Liver (tissue), 3 donors: ENCODE data around the gene MAGEA3.
"Not testable (repeated sequence)": the region's sequence is repeated elsewhere in the genome, so short reads cannot be mapped to it uniquely, and the experiment has no call there.

Experiments used
- GABPA ChIP-seq, 2 donors: IDR thresholded peaks in 1 of 2; conservative IDR thresholded peaks in 1 of 2; 2 replicates each; pipeline ENCODE4 v1.6.1; 2016; ENCODE audit warnings: antibody characterized with exemption in 2 of 2, mild to moderate bottlenecking in 1 of 2, moderate library complexity in 1 of 2
- TAF1 ChIP-seq: conservative IDR thresholded peaks from 2 replicates; pipeline ENCODE4 v1.6.1; 2016; ENCODE audit warnings: antibody characterized with exemption, mild to moderate bottlenecking
- TF ChIP-seq, protein P1 (sequence below): fragments of 150-350 bp; IDR thresholded peaks from 2 replicates; pipeline ENCODE4 v1.5.1; 2017; ENCODE audit warnings: improper control_type of control experiment, low read depth, low read length; ENCODE audit not compliant: missing input control
- TF ChIP-seq, protein P2 (sequence below): IDR thresholded peaks from 2 replicates; pipeline ENCODE4 v1.6.1; 2016; ENCODE audit warnings: antibody characterized with exemption, mild to moderate bottlenecking
- TF ChIP-seq, protein P3 (sequence below): IDR thresholded peaks from 2 replicates; pipeline ENCODE4 v1.6.1; 2016; ENCODE audit warnings: antibody characterized with exemption
- donor health status: healthy.
- donor health status: healthy.

DNA sequence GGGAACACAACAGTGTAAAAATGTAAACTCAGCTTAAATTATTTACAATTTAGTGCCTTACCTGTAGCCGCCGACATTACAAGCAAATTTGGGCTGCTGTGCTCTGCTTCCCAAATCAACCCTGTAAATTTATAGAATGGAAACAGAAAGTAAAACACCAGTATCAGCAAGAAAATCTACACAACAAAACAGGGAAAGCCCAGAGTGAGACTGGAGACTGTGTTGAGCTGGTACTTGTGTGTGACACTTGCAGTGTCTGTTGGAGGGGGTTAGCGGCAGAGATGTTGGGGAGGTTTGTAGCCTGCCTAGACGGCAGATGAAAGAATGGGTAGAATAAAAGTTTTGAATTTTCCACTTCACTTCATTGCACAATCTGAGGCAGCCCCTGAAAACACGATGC, 14.6 kb downstream of the MAGEA3 start:
- TF ChIP-seq, protein P1, sequence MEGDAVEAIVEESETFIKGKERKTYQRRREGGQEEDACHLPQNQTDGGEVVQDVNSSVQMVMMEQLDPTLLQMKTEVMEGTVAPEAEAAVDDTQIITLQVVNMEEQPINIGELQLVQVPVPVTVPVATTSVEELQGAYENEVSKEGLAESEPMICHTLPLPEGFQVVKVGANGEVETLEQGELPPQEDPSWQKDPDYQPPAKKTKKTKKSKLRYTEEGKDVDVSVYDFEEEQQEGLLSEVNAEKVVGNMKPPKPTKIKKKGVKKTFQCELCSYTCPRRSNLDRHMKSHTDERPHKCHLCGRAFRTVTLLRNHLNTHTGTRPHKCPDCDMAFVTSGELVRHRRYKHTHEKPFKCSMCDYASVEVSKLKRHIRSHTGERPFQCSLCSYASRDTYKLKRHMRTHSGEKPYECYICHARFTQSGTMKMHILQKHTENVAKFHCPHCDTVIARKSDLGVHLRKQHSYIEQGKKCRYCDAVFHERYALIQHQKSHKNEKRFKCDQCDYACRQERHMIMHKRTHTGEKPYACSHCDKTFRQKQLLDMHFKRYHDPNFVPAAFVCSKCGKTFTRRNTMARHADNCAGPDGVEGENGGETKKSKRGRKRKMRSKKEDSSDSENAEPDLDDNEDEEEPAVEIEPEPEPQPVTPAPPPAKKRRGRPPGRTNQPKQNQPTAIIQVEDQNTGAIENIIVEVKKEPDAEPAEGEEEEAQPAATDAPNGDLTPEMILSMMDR, result not testable (repeated sequence)
- TF ChIP-seq TAF1; GABPA (IDR thresholded peaks at IDR 0.05 in 1 of 2, conservative IDR thresholded peaks at IDR 0.05 in 1 of 2): not testable (repeated sequence)
- TF ChIP-seq, protein P2, sequence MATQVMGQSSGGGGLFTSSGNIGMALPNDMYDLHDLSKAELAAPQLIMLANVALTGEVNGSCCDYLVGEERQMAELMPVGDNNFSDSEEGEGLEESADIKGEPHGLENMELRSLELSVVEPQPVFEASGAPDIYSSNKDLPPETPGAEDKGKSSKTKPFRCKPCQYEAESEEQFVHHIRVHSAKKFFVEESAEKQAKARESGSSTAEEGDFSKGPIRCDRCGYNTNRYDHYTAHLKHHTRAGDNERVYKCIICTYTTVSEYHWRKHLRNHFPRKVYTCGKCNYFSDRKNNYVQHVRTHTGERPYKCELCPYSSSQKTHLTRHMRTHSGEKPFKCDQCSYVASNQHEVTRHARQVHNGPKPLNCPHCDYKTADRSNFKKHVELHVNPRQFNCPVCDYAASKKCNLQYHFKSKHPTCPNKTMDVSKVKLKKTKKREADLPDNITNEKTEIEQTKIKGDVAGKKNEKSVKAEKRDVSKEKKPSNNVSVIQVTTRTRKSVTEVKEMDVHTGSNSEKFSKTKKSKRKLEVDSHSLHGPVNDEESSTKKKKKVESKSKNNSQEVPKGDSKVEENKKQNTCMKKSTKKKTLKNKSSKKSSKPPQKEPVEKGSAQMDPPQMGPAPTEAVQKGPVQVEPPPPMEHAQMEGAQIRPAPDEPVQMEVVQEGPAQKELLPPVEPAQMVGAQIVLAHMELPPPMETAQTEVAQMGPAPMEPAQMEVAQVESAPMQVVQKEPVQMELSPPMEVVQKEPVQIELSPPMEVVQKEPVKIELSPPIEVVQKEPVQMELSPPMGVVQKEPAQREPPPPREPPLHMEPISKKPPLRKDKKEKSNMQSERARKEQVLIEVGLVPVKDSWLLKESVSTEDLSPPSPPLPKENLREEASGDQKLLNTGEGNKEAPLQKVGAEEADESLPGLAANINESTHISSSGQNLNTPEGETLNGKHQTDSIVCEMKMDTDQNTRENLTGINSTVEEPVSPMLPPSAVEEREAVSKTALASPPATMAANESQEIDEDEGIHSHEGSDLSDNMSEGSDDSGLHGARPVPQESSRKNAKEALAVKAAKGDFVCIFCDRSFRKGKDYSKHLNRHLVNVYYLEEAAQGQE, result not testable (repeated sequence)
- TF ChIP-seq, protein P3, sequence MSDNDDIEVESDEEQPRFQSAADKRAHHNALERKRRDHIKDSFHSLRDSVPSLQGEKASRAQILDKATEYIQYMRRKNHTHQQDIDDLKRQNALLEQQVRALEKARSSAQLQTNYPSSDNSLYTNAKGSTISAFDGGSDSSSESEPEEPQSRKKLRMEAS, result not testable (repeated sequence)
